ENCODE data around the gene C17orf107.

GRCh38 chr17:4948166-4948930 is 49.0 kb downstream of the C17orf107 start, which contains the start of gene PFN1:
- TF ChIP-seq CTCF (IDR thresholded peaks at IDR 0.05): no peak
- no peak for TF ChIP-seq ZFX (IDR thresholded peaks at IDR 0.05; ENCODE audit: borderline replicate concordance)

Data from 22Rv1 (cell line).